ENCODE results near the gene ZNF654.

The ZNF654 gene

DNA sequence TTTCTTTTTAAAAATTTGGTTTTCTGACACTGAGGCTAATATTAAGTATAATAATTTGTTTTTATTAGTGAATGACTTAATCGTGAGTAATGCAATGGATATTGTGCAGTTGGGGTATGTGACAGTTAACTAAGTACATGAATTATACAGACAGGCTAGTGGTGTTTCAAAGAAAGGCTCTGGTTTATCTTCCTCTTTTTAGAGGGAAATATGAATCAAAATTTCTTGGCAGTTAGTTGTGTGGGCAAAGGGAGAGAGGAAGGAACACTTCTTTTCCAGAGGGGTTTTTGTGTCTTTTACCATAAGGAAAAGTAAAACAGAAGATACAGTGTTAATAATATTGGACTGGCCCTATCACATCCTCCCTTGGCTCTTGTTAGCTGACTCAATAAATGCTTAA lies 2.7 kb downstream of the ZNF654 start:
- TF ChIP-seq, protein P1, sequence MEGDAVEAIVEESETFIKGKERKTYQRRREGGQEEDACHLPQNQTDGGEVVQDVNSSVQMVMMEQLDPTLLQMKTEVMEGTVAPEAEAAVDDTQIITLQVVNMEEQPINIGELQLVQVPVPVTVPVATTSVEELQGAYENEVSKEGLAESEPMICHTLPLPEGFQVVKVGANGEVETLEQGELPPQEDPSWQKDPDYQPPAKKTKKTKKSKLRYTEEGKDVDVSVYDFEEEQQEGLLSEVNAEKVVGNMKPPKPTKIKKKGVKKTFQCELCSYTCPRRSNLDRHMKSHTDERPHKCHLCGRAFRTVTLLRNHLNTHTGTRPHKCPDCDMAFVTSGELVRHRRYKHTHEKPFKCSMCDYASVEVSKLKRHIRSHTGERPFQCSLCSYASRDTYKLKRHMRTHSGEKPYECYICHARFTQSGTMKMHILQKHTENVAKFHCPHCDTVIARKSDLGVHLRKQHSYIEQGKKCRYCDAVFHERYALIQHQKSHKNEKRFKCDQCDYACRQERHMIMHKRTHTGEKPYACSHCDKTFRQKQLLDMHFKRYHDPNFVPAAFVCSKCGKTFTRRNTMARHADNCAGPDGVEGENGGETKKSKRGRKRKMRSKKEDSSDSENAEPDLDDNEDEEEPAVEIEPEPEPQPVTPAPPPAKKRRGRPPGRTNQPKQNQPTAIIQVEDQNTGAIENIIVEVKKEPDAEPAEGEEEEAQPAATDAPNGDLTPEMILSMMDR (conservative IDR thresholded peaks at IDR 0.05; ENCODE audit: low read depth, low read length) = no peak
- Histone ChIP-seq H4K20me1 (ENCODE audit: insufficient read depth) (no peaks in the 10 kb centered on the region), H2AFZ (ENCODE audit: low read depth) (no peak overlapping the region), H3K9ac (no peak overlapping the region), H3K79me2 (ENCODE audit: insufficient read depth, low read depth) (peaks cover 32% of the 10 kb centered on the region), H3K4me3 (IDR thresholded peaks at IDR 0.05; ENCODE audit: insufficient read depth, low read depth, low read length) (no peak overlapping the region), H3K27ac (no peak overlapping the region), H3K4me2 (no peak overlapping the region), H3K4me1 (ENCODE audit: low read depth, poor library complexity, severe bottlenecking) (peaks cover 23% of the 10 kb centered on the region), H3K27me3 (ENCODE audit: insufficient read depth, low read depth) (no peaks in the 10 kb centered on the region), H3K36me3 (ENCODE audit: insufficient read depth) (no peaks in the 10 kb centered on the region)

DNA sequence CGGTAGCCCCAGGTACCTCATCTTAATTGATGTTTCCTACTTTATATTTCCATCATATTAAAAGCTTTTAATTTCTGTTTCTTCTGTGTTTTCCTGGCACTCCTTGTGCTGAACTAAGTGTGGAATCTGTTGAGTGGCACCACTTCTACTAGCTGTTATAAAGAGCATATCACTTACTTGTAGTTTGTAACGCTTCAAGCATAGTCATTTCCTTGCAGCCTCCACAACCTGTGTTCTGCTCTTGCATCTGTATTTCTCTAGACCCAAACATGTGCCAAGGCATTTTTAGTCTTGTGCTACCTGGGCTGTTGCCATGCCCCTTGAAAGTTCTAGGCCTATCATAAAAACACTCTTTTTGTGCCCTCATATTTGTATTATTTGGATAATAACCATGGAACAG lies 16.0 kb downstream of the ZNF654 start:
- H4K20me1 ChIP-seq (ENCODE audit: insufficient read depth) = no peaks in the 10 kb centered on the region
- peaks cover 14% of the 10 kb centered on the region; the same call in 1 of the 2 replicates for H3K79me2 ChIP-seq (ENCODE audit: insufficient read depth, low read depth)
- no peaks in the 10 kb centered on the region for H3K27me3 ChIP-seq (ENCODE audit: insufficient read depth, low read depth)
- no peaks in the 10 kb centered on the region for H3K36me3 ChIP-seq (ENCODE audit: insufficient read depth)
- TF ChIP-seq, protein P1 (conservative IDR thresholded peaks at IDR 0.05; ENCODE audit: low read depth, low read length) = no peak
- no peak overlapping the region for H3K4me2 ChIP-seq
- H3K4me3 ChIP-seq (IDR thresholded peaks at IDR 0.05; ENCODE audit: insufficient read depth, low read depth, low read length) = no peak overlapping the region
- no peak overlapping the region for H3K27ac ChIP-seq
- H3K9ac ChIP-seq = no peak overlapping the region
- no peaks in the 10 kb centered on the region for H3K4me1 ChIP-seq (ENCODE audit: low read depth, poor library complexity, severe bottlenecking)
- H2AFZ ChIP-seq (ENCODE audit: low read depth) = no peak overlapping the region

DNA sequence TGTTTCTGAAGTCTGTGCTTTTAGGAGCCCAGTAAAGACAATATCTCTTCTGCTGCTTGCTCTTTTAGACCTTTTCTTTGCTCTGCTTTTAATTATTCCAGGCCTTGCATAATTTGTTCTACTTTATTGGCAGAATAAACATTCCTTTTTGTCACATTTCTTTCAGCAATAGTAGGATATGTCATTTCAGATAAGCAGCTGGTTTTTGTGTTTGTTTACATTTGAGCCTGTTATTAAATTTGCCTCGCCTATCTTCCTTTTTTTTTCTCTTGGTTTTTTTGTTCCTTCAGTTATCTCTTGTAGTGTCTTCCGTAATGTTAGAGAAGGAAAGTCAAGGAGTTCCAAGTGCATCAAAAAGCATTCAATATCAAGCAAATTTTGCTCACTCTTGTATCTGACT lies 16.4 kb downstream of the ZNF654 start:
- no peaks in the 10 kb centered on the region for H4K20me1 ChIP-seq (ENCODE audit: insufficient read depth)
- no peak overlapping the region for H3K9ac ChIP-seq
- TF ChIP-seq, protein P1 (conservative IDR thresholded peaks at IDR 0.05; ENCODE audit: low read depth, low read length) = no peak

DNA sequence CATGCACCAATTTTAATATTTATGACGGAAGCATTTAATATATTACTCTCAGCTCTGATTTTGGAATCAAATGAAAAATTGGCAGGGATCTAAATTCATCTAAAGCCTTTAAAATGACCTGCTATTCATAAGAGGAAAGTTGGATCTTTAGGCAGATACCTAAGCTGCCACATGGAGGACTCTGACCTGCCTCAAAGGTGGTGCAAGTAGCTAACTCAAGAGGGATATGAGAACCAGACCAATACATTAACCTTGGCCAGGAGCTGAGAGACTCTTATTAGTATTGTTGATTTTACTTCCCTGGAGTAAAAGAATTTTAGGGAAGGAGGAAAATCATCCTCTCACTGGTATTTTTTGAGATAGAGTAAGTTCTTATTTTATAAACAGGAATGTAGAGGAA lies 17.7 kb downstream of the ZNF654 start:
- no peak overlapping the region for H3K4me3 ChIP-seq (IDR thresholded peaks at IDR 0.05; ENCODE audit: insufficient read depth, low read depth, low read length)
- no peaks in the 10 kb centered on the region for H3K36me3 ChIP-seq (ENCODE audit: insufficient read depth)
- no peak overlapping the region for H2AFZ ChIP-seq (ENCODE audit: low read depth)
- H3K79me2 ChIP-seq (ENCODE audit: insufficient read depth, low read depth) = peaks cover 14% of the 10 kb centered on the region; the same call in 1 of the 2 replicates
- no peaks in the 10 kb centered on the region for H4K20me1 ChIP-seq (ENCODE audit: insufficient read depth)
- no peak overlapping the region for H3K27ac ChIP-seq
- H3K4me2 ChIP-seq = no peak overlapping the region
- TF ChIP-seq, protein P1 (conservative IDR thresholded peaks at IDR 0.05; ENCODE audit: low read depth, low read length) = no peak
- no peak overlapping the region for H3K9ac ChIP-seq
- H3K4me1 ChIP-seq (ENCODE audit: low read depth, poor library complexity, severe bottlenecking) = no peaks in the 10 kb centered on the region
- H3K27me3 ChIP-seq (ENCODE audit: insufficient read depth, low read depth) = no peaks in the 10 kb centered on the region

More for the DNA sequence above, 16.4 kb downstream of the ZNF654 start:
- H3K4me3 ChIP-seq (IDR thresholded peaks at IDR 0.05; ENCODE audit: insufficient read depth, low read depth, low read length) = no peak overlapping the region
- no peak overlapping the region for H2AFZ ChIP-seq (ENCODE audit: low read depth)
- peaks cover 14% of the 10 kb centered on the region; the same call in 1 of the 2 replicates for H3K79me2 ChIP-seq (ENCODE audit: insufficient read depth, low read depth)
- H3K36me3 ChIP-seq (ENCODE audit: insufficient read depth) = no peaks in the 10 kb centered on the region
- H3K4me1 ChIP-seq (ENCODE audit: low read depth, poor library complexity, severe bottlenecking) = no peaks in the 10 kb centered on the region
- H3K27ac ChIP-seq = no peak overlapping the region
- H3K27me3 ChIP-seq (ENCODE audit: insufficient read depth, low read depth) = no peaks in the 10 kb centered on the region
- H3K4me2 ChIP-seq = no peak overlapping the region
